Gastrocnemius medialis (tissue), 4 donors: ENCODE results near the gene UNC5CL. TPM values are rescaled to one million over a fixed set of nuclear protein-coding genes. Genes with fewer than 3 reads are reported as not detected.

Experiments used
- ATAC-seq, 2 donors: fragments of 150-250 bp; one replicate each; pipeline ENCODE4 v1.9.1; 2016
- DNase-seq, 2 donors: peaks; one replicate each; pipeline ENCODE4 v3.0.0-alpha.2; 2019
- H3K27ac ChIP-seq, 4 donors: fragments of 200-600 bp; sonication (generic); 1 replicate in 1 of 4; 2 replicates in 3 of 4; pipeline ENCODE4 v1.5.1; 2016 to 2018; ENCODE audit warnings: mild to moderate bottlenecking in 2 of 4, moderate library complexity in 1 of 4
- H3K27me3 ChIP-seq, 3 donors: fragments of 200-600 bp; sonication (generic) in 2 of 3; 1 replicate in 1 of 3; 2 replicates in 2 of 3; pipeline versions ENCODE4 v1.5.1 to v1.6.0; 2016 to 2019; ENCODE audit warnings: mild to moderate bottlenecking in 1 of 3, moderate library complexity in 1 of 3
- H3K36me3 ChIP-seq, 2 donors: fragments of 200-600 bp; sonication (generic) in 1 of 2; one replicate each; pipeline ENCODE4 v1.5.1; 2017 to 2018
- H3K4me1 ChIP-seq, 2 donors: fragments of 200-600 bp; sonication (generic) in 1 of 2; one replicate each; pipeline ENCODE4 v1.5.1; 2016 to 2017; ENCODE audit warnings: mild to moderate bottlenecking in 2 of 2
- H3K4me3 ChIP-seq, 4 donors: fragments of 200-600 bp; sonication (generic) in 3 of 4; 1 replicate in 1 of 4; 2 replicates in 3 of 4; pipeline ENCODE4 v1.5.1; 2016 to 2019; ENCODE audit warnings: mild to moderate bottlenecking in 2 of 4
- H3K9me3 ChIP-seq, 3 donors: fragments of 200-600 bp; sonication (generic) in 2 of 3; 1 replicate in 1 of 3; 2 replicates in 2 of 3; pipeline ENCODE4 v1.5.1; 2016 to 2019
- POLR2A ChIP-seq, 2 donors: fragments of 450-650 bp; IDR thresholded peaks; one replicate each; pipeline ENCODE4 v1.6.1; 2017; ENCODE audit warnings: antibody characterized with exemption in 2 of 2, mild to moderate bottlenecking in 2 of 2, moderate library complexity in 2 of 2
- in situ Hi-C, 4 donors: fragments of 200-750 bp; cut with MboI; loops; one replicate each; pipeline versions ENCODE4 v1.15.0 to v1.8.0; 2017; ENCODE audit warnings: low sequenced_read_pairs in 4 of 4
- intact Hi-C: fragments of 100-400 bp; cut with DNase I; formaldehyde crosslinking; loops from one replicate; pipeline ENCODE4 v1.15.1; 2023; ENCODE audit warnings: low total_unique reads
- total RNA-seq, 4 donors: library from RNA; depleted of rRNA; stranded (reverse); fragments of >200 nt; gene quantifications; one replicate each; pipeline versions ENCODE4 v1.1.0 to v1.2.3, GENCODE V29; 2016
- TF ChIP-seq, protein P1 (sequence below), 5 experiments: fragments of 450-650 bp in 3 of 5; fragments of 200-600 bp in 2 of 5; sonication (generic) in 2 of 5; IDR thresholded peaks in 4 of 5; conservative IDR thresholded peaks in 1 of 5; 1 replicate in 4 of 5; 2 replicates in 1 of 5; pipeline ENCODE4 v1.5.1; 2016 to 2019; ENCODE audit warnings: antibody characterized with exemption in 5 of 5, mild to moderate bottlenecking in 3 of 5, moderate library complexity in 3 of 5

Gene UNC5CL
- total RNA-seq, 4 donors from 2014 or later: 0.20 to 0.52 (median 0.29) TPM

DNA sequence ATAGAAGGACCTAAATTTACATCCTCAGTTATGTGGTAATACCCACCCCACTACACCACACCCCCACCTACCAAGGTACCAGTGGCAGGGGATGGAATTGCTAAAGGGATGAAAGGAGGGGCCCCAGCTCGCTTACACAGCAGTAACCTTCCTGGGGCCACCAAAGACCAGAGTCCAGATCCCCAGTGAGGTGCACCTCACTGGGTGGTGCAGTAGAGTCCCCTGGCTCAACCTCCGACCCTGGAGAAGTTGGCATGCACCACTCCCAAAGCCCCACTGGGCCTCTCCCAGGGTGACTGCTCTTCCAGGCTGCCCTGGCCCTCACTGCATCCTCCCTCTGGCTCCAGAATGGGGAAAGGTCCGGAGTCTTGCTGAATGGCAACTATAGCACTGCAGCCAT is 816 bp downstream of the UNC5CL start:
- Histone ChIP-seq H3K27ac (no peak overlapping the region), H3K4me1 (peaks cover 6 to 19% of the 10 kb centered on the region in 2 donors), H3K4me3 (no peak overlapping the region), H3K9me3 (no peaks in the 10 kb centered on the region), H3K27me3 (no peaks in the 10 kb centered on the region), H3K36me3 (no peaks in the 10 kb centered on the region)
- TF ChIP-seq, protein P1, sequence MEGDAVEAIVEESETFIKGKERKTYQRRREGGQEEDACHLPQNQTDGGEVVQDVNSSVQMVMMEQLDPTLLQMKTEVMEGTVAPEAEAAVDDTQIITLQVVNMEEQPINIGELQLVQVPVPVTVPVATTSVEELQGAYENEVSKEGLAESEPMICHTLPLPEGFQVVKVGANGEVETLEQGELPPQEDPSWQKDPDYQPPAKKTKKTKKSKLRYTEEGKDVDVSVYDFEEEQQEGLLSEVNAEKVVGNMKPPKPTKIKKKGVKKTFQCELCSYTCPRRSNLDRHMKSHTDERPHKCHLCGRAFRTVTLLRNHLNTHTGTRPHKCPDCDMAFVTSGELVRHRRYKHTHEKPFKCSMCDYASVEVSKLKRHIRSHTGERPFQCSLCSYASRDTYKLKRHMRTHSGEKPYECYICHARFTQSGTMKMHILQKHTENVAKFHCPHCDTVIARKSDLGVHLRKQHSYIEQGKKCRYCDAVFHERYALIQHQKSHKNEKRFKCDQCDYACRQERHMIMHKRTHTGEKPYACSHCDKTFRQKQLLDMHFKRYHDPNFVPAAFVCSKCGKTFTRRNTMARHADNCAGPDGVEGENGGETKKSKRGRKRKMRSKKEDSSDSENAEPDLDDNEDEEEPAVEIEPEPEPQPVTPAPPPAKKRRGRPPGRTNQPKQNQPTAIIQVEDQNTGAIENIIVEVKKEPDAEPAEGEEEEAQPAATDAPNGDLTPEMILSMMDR (IDR thresholded peaks at IDR 0.05 in 4 of 5, conservative IDR thresholded peaks at IDR 0.05 in 1 of 5): no peak
- no peak for TF ChIP-seq POLR2A (IDR thresholded peaks at IDR 0.05)
- intact Hi-C loops (no loop called here), in situ Hi-C loops (loop anchor here in 1 of 4 donors (25.0 kb wide), 1 partner anchor 1051 kb away; no protein-coding TSS in a partner anchor)
- DNase-seq: no peak
- no peak for ATAC-seq

- TF ChIP-seq, protein P1 (IDR thresholded peaks at IDR 0.05 in 4 of 5, conservative IDR thresholded peaks at IDR 0.05 in 1 of 5): no peak
- TF ChIP-seq POLR2A (IDR thresholded peaks at IDR 0.05): no peak
- Histone ChIP-seq H3K4me3 (no peak overlapping the region), H3K4me1 (peaks cover 6 to 19% of the 10 kb centered on the region in 2 donors), H3K27ac (no peak overlapping the region), H3K36me3 (no peaks in the 10 kb centered on the region), H3K9me3 (no peaks in the 10 kb centered on the region), H3K27me3 (no peaks in the 10 kb centered on the region)
- DNase-seq: no peak
- in situ Hi-C loops (loop anchor here in 1 of 4 donors (25.0 kb wide), 1 partner anchor 1050 kb away; no protein-coding TSS in a partner anchor), intact Hi-C loops (no loop called here)
- no peak for ATAC-seq
Observed at GRCh38 chr6:41037107-41037900, 1.7 kb downstream of the UNC5CL start.

- H3K4me1 ChIP-seq: peaks cover 6 to 19% of the 10 kb centered on the region in 2 donors
- no peak overlapping the region for H3K4me3 ChIP-seq
- TF ChIP-seq, protein P1 (IDR thresholded peaks at IDR 0.05 in 4 of 5, conservative IDR thresholded peaks at IDR 0.05 in 1 of 5): no peak
- no peak for TF ChIP-seq POLR2A (IDR thresholded peaks at IDR 0.05)
- H3K27ac ChIP-seq: no peak overlapping the region
- H3K27me3 ChIP-seq: no peaks in the 10 kb centered on the region
- no peak for DNase-seq
- H3K9me3 ChIP-seq: no peaks in the 10 kb centered on the region
- intact Hi-C loops: no loop called here
- ATAC-seq: no peak
- in situ Hi-C loops: loop anchor here in 1 of 4 donors (25.0 kb wide), 1 partner anchor 1049 kb away; no protein-coding TSS in a partner anchor
- no peaks in the 10 kb centered on the region for H3K36me3 ChIP-seq
Observed at GRCh38 chr6:41036601-41037000, 2.4 kb downstream of the UNC5CL start.

GRCh38 chr6:41036186-41036585 is 2.8 kb downstream of the UNC5CL start:
- no peak for ATAC-seq
- intact Hi-C loops: no loop called here

More at GRCh38 chr6:41036186-41036585, 2.8 kb downstream of the UNC5CL start:
- DNase-seq: no peak
- TF ChIP-seq POLR2A (IDR thresholded peaks at IDR 0.05): no peak
- TF ChIP-seq, protein P1 (IDR thresholded peaks at IDR 0.05 in 4 of 5, conservative IDR thresholded peaks at IDR 0.05 in 1 of 5): no peak
- no peak overlapping the region for H3K4me3 ChIP-seq
- no peak overlapping the region for H3K27ac ChIP-seq
- no peaks in the 10 kb centered on the region for H3K27me3 ChIP-seq
- in situ Hi-C loops: loop anchor here in 1 of 4 donors (25.0 kb wide), 1 partner anchor 1049 kb away; no protein-coding TSS in a partner anchor
- H3K36me3 ChIP-seq: no peaks in the 10 kb centered on the region
- peaks cover 6 to 19% of the 10 kb centered on the region in 2 donors for H3K4me1 ChIP-seq
- no peaks in the 10 kb centered on the region for H3K9me3 ChIP-seq
